ENCODE measurements around the gene ORC6.

Gene ORC6

GRCh38 chr16:46712911-46713310 is 23.5 kb downstream of the ORC6 start:
- no peak overlapping the region for H3K4me3 ChIP-seq (replicated peaks in 1 of 2; ENCODE audit: low read depth in 2 of 2, low read length in 2 of 2)
- DNase-seq (ENCODE audit: low read depth in 2 of 2), result no peak
- no peak for TF ChIP-seq CTCF (IDR thresholded peaks at IDR 0.05; ENCODE audit: low read depth, low read length)

- no peak for TF ChIP-seq CTCF (IDR thresholded peaks at IDR 0.05; ENCODE audit: low read depth, low read length)
- DNase-seq (ENCODE audit: low read depth in 2 of 2), result no peak
- H3K4me3 ChIP-seq (replicated peaks in 1 of 2; ENCODE audit: low read depth in 2 of 2, low read length in 2 of 2), result no peak overlapping the region
Measured at GRCh38 chr16:46713634-46714033, 24.2 kb downstream of the ORC6 start.

- H3K4me3 ChIP-seq (replicated peaks in 1 of 2; ENCODE audit: low read depth in 2 of 2, low read length in 2 of 2), result no peak overlapping the region
- no peak for DNase-seq (ENCODE audit: low read depth in 2 of 2)
- no peak for TF ChIP-seq CTCF (IDR thresholded peaks at IDR 0.05; ENCODE audit: low read depth, low read length)
Measured at GRCh38 chr16:46714797-46715591, 25.5 kb downstream of the ORC6 start.

GRCh38 chr16:46715769-46716305 is 26.4 kb downstream of the ORC6 start:
- TF ChIP-seq CTCF (IDR thresholded peaks at IDR 0.05; ENCODE audit: low read depth, low read length), result no peak
- H3K4me3 ChIP-seq (replicated peaks in 1 of 2; ENCODE audit: low read depth in 2 of 2, low read length in 2 of 2), result no peak overlapping the region
- peak in 1 of 2 donors; percentile 5 for DNase-seq (ENCODE audit: low read depth in 2 of 2)

- DNase-seq (ENCODE audit: low read depth in 2 of 2), result no peak
Measured at GRCh38 chr16:46717692-46718091, 28.2 kb downstream of the ORC6 start.

GRCh38 chr16:46718214-46718613 is 28.8 kb downstream of the ORC6 start:
- no peak for DNase-seq (ENCODE audit: low read depth in 2 of 2)
- no peak for TF ChIP-seq CTCF (IDR thresholded peaks at IDR 0.05; ENCODE audit: low read depth, low read length)
- H3K4me3 ChIP-seq (replicated peaks in 1 of 2; ENCODE audit: low read depth in 2 of 2, low read length in 2 of 2), result no peak overlapping the region

More at GRCh38 chr16:46717692-46718091, 28.2 kb downstream of the ORC6 start:
- TF ChIP-seq CTCF (IDR thresholded peaks at IDR 0.05; ENCODE audit: low read depth, low read length), result no peak
- H3K4me3 ChIP-seq (replicated peaks in 1 of 2; ENCODE audit: low read depth in 2 of 2, low read length in 2 of 2), result no peak overlapping the region

Data from cardiac fibroblast (primary cell).